GM18868 (cell line): ENCODE results near the gene FERMT3.

Experiments
- ATAC-seq: cut with Tn5 transposase; IDR thresholded peaks from one replicate; pipeline ENCODE4 v1.9.1; 2021; ENCODE audit warnings: mild to moderate bottlenecking, moderate library complexity; ENCODE audit not compliant: unreplicated experiment

FERMT3 gene

GRCh38 chr11:64219354-64219684 is 12.8 kb downstream of the FERMT3 start:
- no peak for ATAC-seq

DNA sequence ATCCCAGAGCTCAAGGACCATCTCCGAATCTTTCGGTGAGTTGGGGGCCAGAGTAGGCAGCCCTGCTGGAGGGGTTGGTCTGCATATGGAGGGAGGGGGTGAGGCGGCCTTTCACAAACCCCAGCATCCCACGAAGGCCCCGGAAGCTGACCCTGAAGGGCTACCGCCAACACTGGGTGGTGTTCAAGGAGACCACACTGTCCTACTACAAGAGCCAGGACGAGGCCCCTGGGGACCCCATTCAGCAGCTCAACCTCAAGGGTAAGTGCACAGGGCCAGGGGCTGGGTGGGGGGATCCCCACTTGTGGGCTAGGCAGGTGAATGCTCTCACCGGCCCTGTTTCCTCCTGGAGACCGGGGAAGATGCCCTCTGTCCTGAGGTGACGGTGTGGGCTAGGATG is 13.2 kb downstream of the FERMT3 start:
- no peak for ATAC-seq

DNA sequence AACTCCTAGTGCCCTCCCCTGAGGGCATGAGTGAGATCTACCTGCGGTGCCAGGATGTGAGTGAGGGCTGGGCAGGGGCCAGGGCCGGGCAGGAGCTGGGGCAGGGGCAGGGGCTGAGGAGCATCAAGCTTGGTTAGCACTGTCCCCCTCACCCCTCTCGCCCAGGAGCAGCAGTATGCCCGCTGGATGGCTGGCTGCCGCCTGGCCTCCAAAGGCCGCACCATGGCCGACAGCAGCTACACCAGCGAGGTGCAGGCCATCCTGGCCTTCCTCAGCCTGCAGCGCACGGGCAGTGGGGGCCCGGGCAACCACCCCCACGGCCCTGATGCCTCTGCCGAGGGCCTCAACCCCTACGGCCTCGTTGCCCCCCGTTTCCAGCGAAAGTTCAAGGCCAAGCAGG is 13.8 kb downstream of the FERMT3 start:
- ATAC-seq: no peak

DNA sequence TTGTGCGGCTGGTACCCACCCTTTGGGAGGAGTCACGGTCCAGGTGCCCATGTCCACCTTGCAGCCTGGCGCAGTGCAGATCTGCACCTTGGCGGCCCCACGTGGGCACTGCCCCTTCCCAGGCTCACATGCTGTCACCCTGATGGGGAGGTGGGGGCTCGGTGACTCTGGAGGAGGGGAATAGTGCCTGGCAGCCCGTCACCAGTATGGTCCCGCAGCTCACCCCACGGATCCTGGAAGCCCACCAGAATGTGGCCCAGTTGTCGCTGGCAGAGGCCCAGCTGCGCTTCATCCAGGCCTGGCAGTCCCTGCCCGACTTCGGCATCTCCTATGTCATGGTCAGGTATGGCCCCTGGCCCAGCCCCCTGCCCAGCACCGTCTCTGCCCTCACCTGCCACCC is 14.3 kb downstream of the FERMT3 start:
- no peak for ATAC-seq

DNA sequence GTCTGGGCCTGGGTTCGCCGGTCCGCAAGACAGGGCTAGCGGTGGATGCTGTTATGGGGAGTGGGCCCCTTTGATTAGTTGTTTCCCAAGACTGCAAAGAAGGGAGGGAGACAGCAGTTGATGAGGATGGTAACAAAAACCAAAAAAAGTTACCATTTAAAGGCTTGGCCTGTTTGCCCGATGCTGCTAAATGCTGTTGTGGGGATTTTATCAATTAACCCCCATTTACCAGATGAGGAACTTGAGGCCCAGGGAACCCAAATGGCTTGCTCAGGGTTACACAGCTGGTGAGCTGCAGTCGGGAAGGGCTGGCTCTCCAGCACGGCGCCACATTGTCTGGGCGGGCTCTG is 16.1 kb downstream of the FERMT3 start:
- ATAC-seq: no peak

GRCh38 chr11:64223001-64223651 is 16.6 kb downstream of the FERMT3 start:
- no peak for ATAC-seq

GRCh38 chr11:64224151-64224890 is 17.8 kb downstream of the FERMT3 start:
- no peak for ATAC-seq

GRCh38 chr11:64224891-64225607 is 18.5 kb downstream of the FERMT3 start:
- ATAC-seq: no peak

DNA sequence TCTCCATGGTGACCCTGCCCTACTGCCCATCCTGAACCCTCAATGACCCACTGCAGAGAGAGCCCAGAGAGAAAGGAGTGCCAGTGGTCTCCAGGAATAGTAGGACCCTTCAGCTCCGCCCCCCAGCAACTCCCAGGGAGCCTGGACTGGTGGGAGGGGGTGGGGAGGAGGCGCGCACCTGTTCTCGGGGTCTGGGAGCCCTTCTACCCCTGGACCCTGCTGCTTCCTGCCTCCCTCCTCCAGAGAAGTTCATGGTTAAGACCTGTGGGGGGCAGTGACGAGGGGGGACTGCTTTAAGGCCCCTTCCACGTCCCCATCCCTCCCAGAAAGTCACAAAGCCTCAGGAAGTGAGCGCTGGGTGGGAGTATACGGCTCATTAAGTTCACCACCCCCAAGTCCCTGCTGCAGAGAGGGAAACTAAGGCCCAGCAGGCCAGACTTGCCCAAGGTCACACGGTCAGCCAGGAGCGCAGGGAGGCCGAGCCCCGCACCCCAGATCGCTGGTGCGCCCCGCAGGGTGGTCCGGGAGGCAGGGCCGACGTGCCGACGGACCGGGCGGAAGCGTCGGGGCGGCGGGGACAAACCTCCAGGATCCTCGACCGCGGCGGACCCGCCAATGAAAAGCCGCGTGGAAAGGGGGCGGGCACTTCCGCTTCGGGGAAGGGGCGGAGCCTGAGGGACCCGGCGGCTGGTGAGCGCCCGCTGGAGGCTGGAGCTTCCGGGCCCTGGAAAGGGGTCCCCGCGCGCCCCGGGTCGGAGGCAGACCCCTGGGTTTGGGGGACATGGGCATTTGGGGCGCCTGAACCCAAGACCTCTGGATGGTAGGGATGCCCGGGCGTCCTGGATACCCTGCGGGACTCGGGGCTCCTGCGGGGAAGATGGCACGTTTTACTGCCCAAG is 19.3 kb downstream of the FERMT3 start, which contains the start of the genes NUDT22 and TRPT1:
NUDT22 (plus strand) TSS at position 667 of the 899 bp plus-strand sequence. CDS start 379 bp downstream, outside the sequence.
TRPT1 (minus strand) TSS at position 579 of the 899 bp plus-strand sequence; CDS start at position 253, 326 bp downstream.
- peak; percentile 47 for ATAC-seq

GRCh38 chr11:64226507-64227051 is 20.1 kb downstream of the FERMT3 start:
- peak; percentile 34 for ATAC-seq

DNA sequence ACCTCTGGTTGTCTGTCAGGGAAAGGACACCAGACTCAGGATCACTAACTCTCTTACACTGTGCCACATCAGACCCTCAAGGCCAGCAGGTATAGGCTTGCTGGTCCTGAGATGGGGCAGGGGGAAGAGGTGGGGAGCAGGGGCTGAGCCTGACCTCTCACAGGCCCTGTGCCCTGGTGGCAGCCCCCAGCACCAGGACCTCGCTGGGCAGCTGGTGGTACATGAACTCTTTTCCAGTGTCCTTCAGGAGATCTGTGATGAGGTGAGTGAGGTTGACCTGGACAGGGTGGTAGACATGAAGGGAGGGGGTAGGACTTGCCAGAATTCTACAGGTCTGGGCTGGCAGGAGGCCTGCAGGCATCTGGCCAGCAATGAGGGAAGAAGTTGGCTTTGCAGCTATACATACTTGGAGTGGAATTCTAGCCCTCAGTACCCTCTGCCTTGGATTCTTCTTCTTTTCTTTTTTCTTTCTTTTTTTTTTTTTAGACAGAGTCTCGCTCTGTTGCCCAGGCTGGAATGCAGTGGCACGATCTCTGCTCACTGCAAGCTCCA is 21.0 kb downstream of the FERMT3 start:
- ATAC-seq: no peak

- no peak for ATAC-seq
Observed at GRCh38 chr11:64229090-64229743, 22.7 kb downstream of the FERMT3 start.

DNA sequence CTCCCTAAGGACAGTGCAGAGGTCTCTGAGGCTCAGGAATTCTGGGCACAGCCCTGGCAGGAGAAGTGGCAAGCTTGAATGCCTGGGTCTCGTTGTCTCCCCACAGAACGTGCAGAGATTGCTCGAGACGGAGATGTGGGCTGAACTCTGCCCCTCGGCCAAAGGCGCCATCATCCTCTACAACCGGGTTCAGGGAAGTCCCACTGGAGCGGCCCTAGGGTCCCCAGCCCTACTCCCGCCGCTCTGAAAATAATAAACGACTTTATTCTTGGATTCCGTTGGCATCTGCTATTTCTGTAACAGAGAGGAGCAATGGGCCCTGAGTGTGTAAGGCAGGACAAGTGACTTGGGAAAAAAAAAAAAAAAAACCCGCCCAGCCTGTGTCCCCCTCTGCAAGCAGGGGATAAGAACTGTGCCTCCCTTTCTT is 23.2 kb downstream of the FERMT3 start:
- no peak for ATAC-seq

DNA sequence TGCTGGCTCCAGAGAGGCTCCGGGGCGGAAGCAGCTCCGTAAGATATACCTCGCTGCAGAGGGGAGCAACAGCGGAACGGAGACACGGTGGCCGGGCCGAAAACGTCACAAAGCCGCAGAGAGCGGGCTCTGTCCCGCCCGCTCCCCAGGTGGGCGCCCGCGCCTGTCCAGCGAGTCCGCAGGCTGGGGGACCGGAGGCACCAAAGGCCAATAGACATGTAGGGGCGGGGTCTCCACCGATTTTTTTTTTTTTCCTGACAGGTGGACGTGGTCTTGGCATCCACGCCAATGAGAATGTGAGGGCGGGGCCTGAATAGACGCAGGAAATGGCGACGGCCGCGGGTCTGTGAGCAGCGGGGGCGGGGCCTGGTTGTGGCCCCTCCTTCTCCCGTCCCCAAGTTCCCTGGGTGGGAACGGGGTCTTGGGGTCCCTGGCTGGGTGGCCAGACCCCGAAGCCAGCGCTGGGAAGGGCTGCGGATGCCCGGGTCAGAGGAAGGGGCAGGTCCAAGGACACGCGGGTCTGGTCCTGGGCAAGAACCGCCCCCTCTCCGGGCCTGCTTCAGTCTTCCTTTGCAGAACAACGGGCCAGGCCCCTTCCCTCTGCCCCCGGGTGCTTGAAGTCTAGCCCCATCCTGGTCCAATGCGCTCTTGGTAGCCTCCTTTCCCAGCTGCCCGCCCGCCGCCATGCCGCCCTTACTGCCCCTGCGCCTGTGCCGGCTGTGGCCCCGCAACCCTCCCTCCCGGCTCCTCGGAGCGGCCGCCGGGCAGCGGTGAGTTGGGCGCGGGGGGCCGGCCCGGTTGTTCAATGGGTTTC is 23.9 kb downstream of the FERMT3 start, which contains the start of gene DNAJC4:
DNAJC4 (plus strand) TSS at position 378 of the 814 bp plus-strand sequence; CDS start at position 685, 307 bp downstream.
- peak; percentile 43 for ATAC-seq

GRCh38 chr11:64230985-64231365 is 24.5 kb downstream of the FERMT3 start:
- no peak for ATAC-seq

GRCh38 chr11:64231546-64231945 is 25.0 kb downstream of the FERMT3 start:
- ATAC-seq: no peak

- ATAC-seq: no peak
Observed at GRCh38 chr11:64232182-64232966, 25.9 kb downstream of the FERMT3 start.

GRCh38 chr11:64232967-64233315 is 26.4 kb downstream of the FERMT3 start:
- ATAC-seq: no peak
